Body of pancreas (tissue), 4 donors: ENCODE measurements around the gene CDK11B.

Experiments
- CTCF ChIP-seq, 7 experiments: fragments of 450-650 bp in 4 of 7; fragments of 200-600 bp in 3 of 7; sonication (generic) in 3 of 7; IDR thresholded peaks; one replicate each; pipeline ENCODE4 v1.5.1; 2016 to 2019; ENCODE audit warnings: antibody characterized with exemption in 7 of 7
- POLR2A ChIP-seq, 3 donors: fragments of 450-650 bp; IDR thresholded peaks; one replicate each; pipeline ENCODE4 v1.6.1; 2016; ENCODE audit warnings: antibody characterized with exemption in 3 of 3, mild to moderate bottlenecking in 2 of 3

DNA sequence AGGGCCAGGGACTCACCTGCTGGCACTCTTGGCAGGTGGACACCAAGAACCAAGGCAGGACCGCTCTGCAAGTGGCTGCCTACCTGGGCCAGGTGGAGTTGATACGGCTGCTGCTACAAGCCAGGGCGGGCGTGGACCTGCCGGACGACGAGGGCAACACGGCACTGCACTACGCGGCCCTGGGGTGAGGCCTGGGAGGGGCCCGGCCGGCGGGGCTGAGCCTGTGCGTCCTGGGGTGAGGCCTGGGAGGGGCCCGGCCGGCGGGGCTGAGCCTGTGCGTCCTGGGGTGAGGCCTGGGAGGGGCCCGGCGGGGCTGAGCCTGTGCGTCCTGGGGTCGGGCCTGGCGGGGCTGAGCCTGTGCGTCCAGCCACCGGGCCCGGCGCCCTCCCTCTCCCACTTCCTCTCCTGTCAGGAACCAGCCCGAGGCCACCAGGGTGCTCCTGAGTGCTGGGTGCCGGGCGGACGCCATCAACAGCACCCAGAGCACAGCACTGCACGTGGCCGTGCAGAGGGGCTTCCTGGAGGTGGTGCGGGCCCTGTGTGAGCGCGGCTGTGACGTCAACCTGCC lies 31.5 kb downstream of the CDK11B start:
- TF ChIP-seq POLR2A (IDR thresholded peaks at IDR 0.05) (no peak), CTCF (IDR thresholded peaks at IDR 0.05) (no peak)
